ENCODE measurements around the gene TEPSIN. TPM values are rescaled to one million over a fixed set of nuclear protein-coding genes. Genes with fewer than 3 reads are reported as not detected.

TEPSIN gene
- total and polyA plus RNA-seq, 2 of the 13 experiments (the other 11 are each of a cell fraction or from before 2014, with no cell fraction given), result 16.1 to 18.8 TPM

- TF ChIP-seq ZNF18 (CRISPR knock-in tag; IDR thresholded peaks at IDR 0.05; ENCODE audit: insufficient replicate concordance), result no peak
- TF ChIP-seq RORA (CRISPR knock-in tag; IDR thresholded peaks at IDR 0.05), result no peak
- no peak for TF ChIP-seq TMF1 (CRISPR knock-in tag; IDR thresholded peaks at IDR 0.05; ENCODE audit: low read depth)
- no peak for TF ChIP-seq ZNF33A (CRISPR knock-in tag; IDR thresholded peaks at IDR 0.05; ENCODE audit: borderline replicate concordance)
- TF ChIP-seq THAP9 (CRISPR knock-in tag; IDR thresholded peaks at IDR 0.05; ENCODE audit: borderline replicate concordance), result no peak
- no peak for TF ChIP-seq XRCC5 (optimal IDR thresholded peaks at IDR 0.05; ENCODE audit: low read length)
- TF ChIP-seq AHR (CRISPR knock-in tag; IDR thresholded peaks at IDR 0.05), result no peak
- no peak for TF ChIP-seq ZNF646 (CRISPR knock-in tag; IDR thresholded peaks at IDR 0.05)
- TF ChIP-seq ZNF354B (CRISPR knock-in tag; IDR thresholded peaks at IDR 0.05), result no peak
- no peak for TF ChIP-seq RBAK (CRISPR knock-in tag; IDR thresholded peaks at IDR 0.05)
- TF ChIP-seq MAX (IDR thresholded peaks at IDR 0.05), result no peak
- no peak for TF ChIP-seq RARA (CRISPR knock-in tag; IDR thresholded peaks at IDR 0.05)
- peak; percentile 34; the same call in 1 of the 2 replicates for TF ChIP-seq GABPB1 (CRISPR knock-in tag; IDR thresholded peaks at IDR 0.05)
- 0 out of 2 replicates have a peak, but pooled peaks have one; percentile 21 for TF ChIP-seq ZBTB3 (CRISPR knock-in tag; IDR thresholded peaks at IDR 0.05; ENCODE audit: borderline replicate concordance, low read depth)
- TF ChIP-seq MLLT10 (CRISPR knock-in tag; IDR thresholded peaks at IDR 0.05), result no peak
- no peak for TF ChIP-seq ZNF850 (CRISPR knock-in tag; conservative IDR thresholded peaks at IDR 0.05)
- no peak for TF ChIP-seq GATAD2A (CRISPR knock-in tag; IDR thresholded peaks at IDR 0.05)
- TF ChIP-seq ZNF460 (CRISPR knock-in tag; IDR thresholded peaks at IDR 0.05; ENCODE audit: borderline replicate concordance), result no peak
- no peak for TF ChIP-seq GATA4 (IDR thresholded peaks at IDR 0.05; ENCODE audit: borderline replicate concordance, low read depth)
- TF ChIP-seq SNAI1 (CRISPR knock-in tag; IDR thresholded peaks at IDR 0.05; ENCODE audit: borderline replicate concordance), result no peak
Observed at GRCh38 chr17:81244358-81245023, 5.6 kb upstream of the TEPSIN start (continued).
